Activated CD4-positive, alpha-beta T cell treated with anti-CD3 and anti-CD28 coated beads, Interleukin-2, amount 10 ng/mL, durations not matched to agents 24 days and 14 days (primary cell): Measurements from ENCODE around the gene EGR4. TPM values are rescaled to one million over a fixed set of nuclear protein-coding genes. Genes with fewer than 3 reads are reported as not detected.
"Not testable (repeated sequence)": the region's sequence is repeated elsewhere in the genome, so short reads cannot be mapped to it uniquely, and the experiment has no call there.

Experiments used
- DNase-seq: peaks from one replicate; pipeline ENCODE4 v3.0.0; 2022
- H3K27ac Mint-ChIP-seq: one replicate; pipeline ENCODE4 v1.8.0; 2022; ENCODE audit warnings: mild to moderate bottlenecking, mixed read lengths
- H3K27me3 Mint-ChIP-seq: one replicate; pipeline ENCODE4 v1.8.0; 2022; ENCODE audit warnings: mixed read lengths
- H3K36me3 Mint-ChIP-seq: one replicate; pipeline ENCODE4 v1.8.0; 2022; ENCODE audit warnings: low read depth, mild to moderate bottlenecking, mixed read lengths
- H3K4me1 Mint-ChIP-seq: one replicate; pipeline ENCODE4 v1.8.0; 2021; ENCODE audit warnings: mixed read lengths
- H3K4me3 Mint-ChIP-seq: one replicate; pipeline ENCODE4 v1.8.0; 2022; ENCODE audit warnings: mild to moderate bottlenecking, moderate library complexity, mixed read lengths
- H3K9me3 Mint-ChIP-seq: one replicate; pipeline ENCODE4 v1.8.0; 2021; ENCODE audit warnings: mixed read lengths
- intact Hi-C: fragments of 100-400 bp; cut with micrococcal nuclease; formaldehyde crosslinking; loops from one replicate; pipeline ENCODE4 v1.15.1; 2023
- total RNA-seq: library from RNA; stranded (reverse); gene quantifications from 2 replicates; pipeline ENCODE4 v1.2.3, GENCODE V29; 2022

Gene EGR4
- total RNA-seq, 1 donor from 2014 or later, result 1.2 TPM

DNA sequence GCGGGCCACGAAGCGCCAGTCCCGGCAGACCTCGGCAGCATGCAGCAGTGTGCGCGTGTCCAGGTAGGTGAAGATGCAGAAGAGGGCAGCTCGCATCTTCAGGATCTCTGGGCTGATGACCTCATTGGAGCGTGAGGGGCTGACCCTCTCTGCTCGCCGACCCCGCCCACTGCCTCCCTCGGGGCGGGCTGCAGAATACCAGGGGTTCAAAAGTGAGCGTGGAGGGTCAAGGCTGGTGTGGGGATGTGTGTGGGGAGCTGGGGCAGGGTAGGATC lies 29.1 kb downstream of the EGR4 start:
- no peak overlapping the region for H3K4me3 Mint-ChIP-seq
- H3K4me1 Mint-ChIP-seq, result peaks cover 12% of the 10 kb centered on the region
- H3K9me3 Mint-ChIP-seq, result no peaks in the 10 kb centered on the region
- DNase-seq, result no peak
- H3K27ac Mint-ChIP-seq, result no peak overlapping the region
- H3K36me3 Mint-ChIP-seq, result peaks cover 22% of the 10 kb centered on the region
- no peaks in the 10 kb centered on the region for H3K27me3 Mint-ChIP-seq
- intact Hi-C loops, result no loop called here

DNA sequence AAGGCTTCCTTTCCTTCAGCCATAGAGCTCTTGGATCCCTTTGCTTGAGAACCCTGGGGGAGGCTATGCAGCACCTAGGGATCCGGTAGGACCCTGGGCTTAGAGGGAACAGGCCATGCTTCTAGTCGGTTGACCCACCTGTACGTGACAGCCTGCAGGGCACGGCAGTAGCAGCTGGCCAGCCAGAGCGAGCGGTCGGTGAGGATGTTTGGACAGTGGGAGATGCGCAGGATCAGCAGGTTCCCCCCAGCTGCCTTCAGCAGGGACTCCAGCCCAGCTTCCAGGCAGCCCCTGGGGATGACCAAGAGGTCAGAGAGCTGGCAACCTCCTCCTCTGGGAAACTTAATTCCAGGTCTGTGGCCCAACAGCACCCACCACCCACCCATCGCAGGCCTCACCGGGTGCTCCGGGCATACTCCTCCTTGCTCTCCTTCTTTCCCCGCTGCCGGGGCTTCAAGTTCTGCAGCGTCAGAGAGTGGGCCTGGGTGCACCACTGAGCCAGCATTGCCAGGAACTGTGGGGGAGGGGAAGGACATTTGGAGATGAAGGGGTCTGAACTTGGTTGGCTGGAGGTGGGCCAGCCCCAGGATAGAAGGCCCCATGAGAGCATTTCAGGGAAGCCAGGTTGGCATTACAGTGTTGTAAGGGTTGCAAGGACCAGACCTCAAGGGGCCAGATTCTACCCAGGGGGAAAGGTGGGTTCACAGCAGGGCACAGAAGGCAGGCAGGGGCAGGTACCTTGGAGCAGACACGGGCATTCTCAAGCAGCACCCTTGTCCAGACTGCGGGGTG lies 29.6 kb downstream of the EGR4 start:
- no peaks in the 10 kb centered on the region for H3K27me3 Mint-ChIP-seq
- H3K4me1 Mint-ChIP-seq, result peaks cover 12% of the 10 kb centered on the region
- intact Hi-C loops, result no loop called here
- H3K27ac Mint-ChIP-seq, result no peak overlapping the region
- peaks cover 26% of the 10 kb centered on the region for H3K36me3 Mint-ChIP-seq
- no peak overlapping the region for H3K4me3 Mint-ChIP-seq
- no peak for DNase-seq
- H3K9me3 Mint-ChIP-seq, result no peaks in the 10 kb centered on the region

DNA sequence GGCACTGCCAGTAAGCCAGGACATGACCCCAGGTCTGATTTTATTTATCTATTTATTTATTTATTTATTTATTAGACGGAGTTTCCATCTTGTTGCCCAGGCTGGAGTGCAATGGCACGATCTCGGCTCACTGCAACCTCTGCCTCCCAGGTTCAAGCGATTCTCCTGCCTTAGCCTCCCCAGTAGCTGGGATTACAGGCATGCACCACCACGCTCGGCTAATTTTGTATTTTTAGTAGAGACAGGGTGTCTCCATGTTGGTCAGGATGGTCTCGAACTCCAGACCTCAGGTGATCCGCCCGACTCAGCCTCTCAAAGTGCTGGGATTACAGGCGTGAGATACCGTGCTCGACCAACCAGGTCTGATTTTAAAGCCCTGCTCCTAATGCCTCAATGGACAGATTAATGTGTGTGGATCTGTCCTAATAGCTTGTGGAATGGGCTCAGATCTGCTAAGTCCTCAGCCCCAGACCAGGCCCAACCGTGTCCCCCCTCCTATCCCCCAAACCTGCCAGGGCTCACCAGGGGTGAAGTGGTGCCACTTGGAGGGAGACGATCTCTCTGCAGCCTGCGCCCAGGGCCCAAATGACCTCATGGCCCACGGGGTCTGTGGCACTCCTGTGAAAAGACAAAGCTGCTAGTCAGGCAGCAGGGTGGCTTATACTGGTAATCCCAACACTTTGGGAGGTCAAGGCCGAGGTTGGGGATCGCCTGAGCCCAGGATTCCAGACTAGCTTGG lies 30.5 kb downstream of the EGR4 start:
- H3K4me1 Mint-ChIP-seq, DNase-seq, H3K27ac Mint-ChIP-seq, intact Hi-C loops, H3K9me3 Mint-ChIP-seq, H3K27me3 Mint-ChIP-seq, H3K4me3 Mint-ChIP-seq: not testable (repeated sequence)
- H3K36me3 Mint-ChIP-seq, result peaks cover 21% of the 10 kb centered on the region

DNA sequence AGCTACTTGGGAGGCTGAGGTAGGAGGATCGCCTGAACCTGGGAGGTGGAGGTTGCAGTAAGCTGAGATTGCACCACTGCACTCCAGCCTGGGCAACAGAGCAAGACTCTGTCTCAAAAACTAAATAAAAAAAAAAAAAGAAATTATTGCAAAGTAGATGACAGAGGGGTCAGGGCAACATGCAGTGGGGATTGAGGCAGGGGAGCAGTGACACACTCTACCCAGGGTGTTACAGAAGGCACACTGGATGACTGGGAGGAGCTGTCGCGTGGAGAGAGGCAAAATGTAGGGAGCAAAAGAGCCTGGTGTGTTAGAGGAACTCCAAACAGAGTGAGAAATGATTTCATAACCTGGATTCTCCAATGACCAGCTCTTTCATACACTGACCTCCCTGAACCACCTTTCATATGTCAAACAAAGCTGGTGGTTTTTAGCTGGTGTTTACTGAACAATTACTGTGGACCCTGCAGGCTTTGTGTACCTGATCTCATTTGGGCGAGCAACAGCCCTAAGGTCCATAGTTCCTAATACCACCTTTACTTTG lies 31.2 kb downstream of the EGR4 start:
- DNase-seq, result no peak
- Mint-ChIP-seq H3K9me3 (no peaks in the 10 kb centered on the region), H3K4me3 (no peak overlapping the region), H3K36me3 (peaks cover 21% of the 10 kb centered on the region), H3K27me3 (no peaks in the 10 kb centered on the region), H3K27ac (no peak overlapping the region), H3K4me1 (peaks cover 3% of the 10 kb centered on the region)
- intact Hi-C loops, result no loop called here

DNA sequence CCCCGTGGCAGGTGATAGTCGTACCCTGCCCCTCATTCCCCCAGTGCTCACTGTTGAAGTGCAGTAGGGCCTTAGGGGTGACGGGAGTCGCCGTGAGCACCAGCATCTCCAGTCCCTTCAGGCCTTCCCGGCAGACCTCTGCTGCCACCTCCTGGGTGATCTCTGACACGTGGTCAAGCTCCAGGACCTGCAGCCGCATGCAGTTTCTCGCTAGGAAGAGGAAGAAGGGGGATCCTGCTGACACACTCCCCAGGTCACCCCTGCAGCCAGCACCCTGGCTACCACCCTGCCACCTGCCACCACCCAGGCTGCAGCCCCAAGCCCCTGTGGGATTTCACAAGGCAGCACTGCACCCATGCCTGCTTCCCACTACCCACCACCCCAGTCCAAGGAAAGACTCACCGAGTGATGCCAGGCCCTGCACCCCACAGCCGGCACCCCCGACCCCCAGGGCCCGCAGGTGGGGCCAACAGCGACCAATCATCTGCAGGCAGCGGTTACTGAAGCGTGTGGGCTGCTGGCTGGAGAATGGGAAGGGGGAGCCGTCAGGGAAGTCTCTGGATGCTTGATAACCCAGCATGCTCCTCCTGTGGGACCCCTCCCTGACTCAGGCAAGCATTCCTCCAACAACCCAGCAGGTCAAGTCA lies 32.9 kb downstream of the EGR4 start:
- Mint-ChIP-seq H3K9me3 (no peaks in the 10 kb centered on the region), H3K27me3 (no peaks in the 10 kb centered on the region), H3K4me1 (no peaks in the 10 kb centered on the region), H3K27ac (no peak overlapping the region), H3K4me3 (no peak overlapping the region), H3K36me3 (peaks cover 19% of the 10 kb centered on the region)
- intact Hi-C loops, result no loop called here
- DNase-seq, result no peak

DNA sequence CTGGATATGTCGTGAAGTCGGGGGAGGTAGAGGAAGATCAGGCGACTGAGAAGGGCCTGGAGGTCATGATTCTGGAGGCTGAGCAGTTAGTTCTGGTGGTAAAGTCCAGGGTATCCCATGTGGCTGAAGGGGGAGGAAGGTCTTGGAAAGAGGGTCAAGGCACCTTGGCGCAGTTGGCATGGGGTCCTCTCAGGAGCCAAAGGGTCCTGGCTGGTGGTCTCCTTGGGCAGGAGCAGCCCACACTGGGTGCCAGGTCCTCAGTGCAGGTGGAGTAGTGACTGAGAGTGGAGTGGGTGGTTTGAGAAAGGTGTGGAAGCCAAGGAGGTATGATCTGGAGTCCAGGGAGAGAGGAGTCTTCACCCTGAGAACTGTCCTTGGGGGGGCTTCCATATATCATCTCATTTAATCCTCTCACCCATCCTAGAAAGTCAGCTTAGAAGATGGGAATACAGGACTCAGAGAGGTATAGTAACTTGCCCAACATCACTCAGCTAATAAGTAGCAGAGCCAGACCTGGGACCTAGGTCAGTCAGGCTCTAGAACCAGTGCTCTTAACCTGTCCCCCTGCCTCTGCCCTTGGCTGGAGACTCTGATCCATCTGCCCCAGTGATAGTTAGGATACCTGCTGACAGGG lies 33.5 kb downstream of the EGR4 start:
- Mint-ChIP-seq H3K27ac (no peak overlapping the region), H3K36me3 (peaks cover 21% of the 10 kb centered on the region), H3K4me1 (no peaks in the 10 kb centered on the region), H3K27me3 (no peaks in the 10 kb centered on the region), H3K4me3 (no peak overlapping the region), H3K9me3 (no peaks in the 10 kb centered on the region)
- no peak for DNase-seq
- intact Hi-C loops, result no loop called here

DNA sequence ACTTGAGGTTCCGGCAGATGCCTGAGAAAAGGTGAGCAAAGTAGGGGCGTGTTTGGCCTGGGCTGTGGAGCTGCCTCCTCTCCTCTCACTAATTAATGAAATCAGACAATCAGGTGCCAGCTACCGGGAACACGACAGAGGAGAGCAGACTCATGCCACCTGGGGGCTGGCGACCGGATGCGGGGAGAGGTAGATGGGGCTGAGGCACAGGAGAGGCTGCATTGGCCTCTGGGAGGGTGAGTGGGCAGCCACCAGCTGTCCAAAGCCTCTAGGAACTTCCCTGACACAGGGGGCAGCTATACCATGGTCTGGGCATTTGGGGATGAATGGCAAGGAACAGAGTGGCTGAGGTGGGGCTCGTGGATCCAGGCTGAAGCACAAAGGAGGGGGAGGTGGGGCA lies 34.1 kb downstream of the EGR4 start:
- no peak for DNase-seq
- intact Hi-C loops, result no loop called here
- no peaks in the 10 kb centered on the region for H3K9me3 Mint-ChIP-seq

DNA sequence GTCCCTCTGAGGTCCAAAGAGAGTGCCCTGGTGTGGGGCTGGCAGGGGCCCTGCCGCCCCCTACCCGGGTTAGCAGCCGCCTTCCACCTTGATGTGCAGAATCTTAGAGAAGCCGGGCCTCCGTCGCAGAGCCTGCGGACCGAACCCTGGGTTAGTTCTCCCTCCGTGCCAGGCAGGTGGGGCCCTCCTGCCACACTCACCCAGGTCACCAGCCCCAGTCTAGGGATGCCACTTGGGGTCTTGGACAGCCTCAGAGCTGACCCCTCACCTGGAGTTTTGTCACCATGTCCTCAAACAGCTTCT lies 34.5 kb downstream of the EGR4 start:
- Mint-ChIP-seq H3K4me1 (no peaks in the 10 kb centered on the region), H3K9me3 (no peaks in the 10 kb centered on the region), H3K27me3 (no peaks in the 10 kb centered on the region), H3K36me3 (peaks cover 22% of the 10 kb centered on the region), H3K4me3 (no peak overlapping the region), H3K27ac (no peak overlapping the region)
- intact Hi-C loops, result no loop called here
- no peak for DNase-seq

More for the DNA sequence above, 34.1 kb downstream of the EGR4 start:
- Mint-ChIP-seq H3K4me1 (no peaks in the 10 kb centered on the region), H3K27ac (no peak overlapping the region), H3K4me3 (no peak overlapping the region), H3K27me3 (no peaks in the 10 kb centered on the region), H3K36me3 (peaks cover 23% of the 10 kb centered on the region)

DNA sequence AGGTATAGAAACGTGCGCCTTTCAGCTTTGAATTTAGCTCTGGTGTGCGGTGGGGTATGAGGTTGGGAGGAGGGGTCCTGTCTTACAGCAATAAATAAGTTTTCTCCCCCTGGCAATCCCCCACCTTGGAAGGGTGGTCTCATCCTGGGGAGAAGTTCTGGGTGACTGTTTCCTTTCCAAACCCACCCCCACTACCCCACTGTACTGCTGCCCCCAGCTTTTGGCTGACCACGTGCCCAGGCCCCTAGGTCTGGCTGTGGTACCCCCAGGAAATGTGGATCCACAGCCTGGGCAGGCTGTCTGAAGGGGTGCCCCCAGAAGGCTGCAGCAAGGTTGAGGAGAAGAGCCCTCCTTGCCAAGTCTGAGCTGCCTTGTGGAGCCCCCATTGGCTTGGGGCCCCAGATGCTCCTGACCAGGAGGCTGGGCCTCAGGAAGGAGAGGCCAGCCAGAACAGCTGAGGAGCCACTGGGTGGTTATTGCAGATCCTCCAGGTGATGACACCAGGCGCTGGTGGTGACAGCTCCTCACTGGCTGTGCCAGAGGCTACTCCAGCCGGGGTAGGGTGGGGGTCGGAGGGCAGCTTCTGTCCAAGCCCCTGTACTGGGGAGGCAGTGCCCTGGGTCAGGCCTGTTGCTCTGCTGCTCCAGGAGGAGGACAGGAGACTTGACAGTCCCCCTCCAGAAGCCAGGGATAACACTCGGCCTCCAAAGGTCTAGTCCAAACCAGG lies 35.0 kb downstream of the EGR4 start:
- intact Hi-C loops, result no loop called here
- DNase-seq, result no peak
- no peak overlapping the region for H3K4me3 Mint-ChIP-seq
- no peak overlapping the region for H3K27ac Mint-ChIP-seq
- no peaks in the 10 kb centered on the region for H3K4me1 Mint-ChIP-seq
- no peaks in the 10 kb centered on the region for H3K27me3 Mint-ChIP-seq
- H3K9me3 Mint-ChIP-seq, result no peaks in the 10 kb centered on the region
- H3K36me3 Mint-ChIP-seq, result peaks cover 23% of the 10 kb centered on the region

DNA sequence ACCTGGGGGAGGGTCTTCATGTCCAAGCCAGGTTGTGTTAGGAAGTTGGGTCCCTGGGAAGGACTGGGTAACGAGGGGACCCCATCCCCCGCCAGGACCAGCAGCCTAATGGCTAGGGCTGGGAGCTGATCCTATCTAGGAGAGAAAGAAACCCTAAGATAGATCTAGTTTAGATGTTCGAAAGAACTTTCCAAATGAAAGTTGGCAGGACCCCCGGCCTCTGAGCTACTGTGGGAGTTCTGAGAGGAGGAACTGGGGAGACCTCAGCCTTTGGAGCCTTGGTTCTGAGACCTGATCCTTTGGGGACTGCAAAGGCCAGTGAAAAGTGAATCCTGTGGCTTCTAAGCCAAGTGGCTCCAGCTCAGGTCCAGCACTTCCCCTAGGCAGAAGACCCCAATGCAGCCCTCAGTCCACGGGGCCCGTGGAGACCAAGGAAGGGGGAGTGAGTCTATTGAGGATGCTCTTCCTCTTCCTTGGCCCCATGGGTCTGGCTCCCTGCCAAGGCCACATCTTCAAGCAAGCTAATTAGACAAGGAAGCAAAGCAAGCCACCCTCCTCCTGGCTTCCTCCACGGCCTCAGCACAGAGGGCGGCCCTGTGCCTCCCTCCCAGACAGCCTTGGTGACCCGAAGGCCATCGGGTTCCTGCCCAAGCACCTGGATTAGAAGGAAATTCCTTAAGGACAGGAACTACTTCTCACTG lies 35.8 kb downstream of the EGR4 start:
- DNase-seq, result no peak
- intact Hi-C loops, result no loop called here

DNA sequence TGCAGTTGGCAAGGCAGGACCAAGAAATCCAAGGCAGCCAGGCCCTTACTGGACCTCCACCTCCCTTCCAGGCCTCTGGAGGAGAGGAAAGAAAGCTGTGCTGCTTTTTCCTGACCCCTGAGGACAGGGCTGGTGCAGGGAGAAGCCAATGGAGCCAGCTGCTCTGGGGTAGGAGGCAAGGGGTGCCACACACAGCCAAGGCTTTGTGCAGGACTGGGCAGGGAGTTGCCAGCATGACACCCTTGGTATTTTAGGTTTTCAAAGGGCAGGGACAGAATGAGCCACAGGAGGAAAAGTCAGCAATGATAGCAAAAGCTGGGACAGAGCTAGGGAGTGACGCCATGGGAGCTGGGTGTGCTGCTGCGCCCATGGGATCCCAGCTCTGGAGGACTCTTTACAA lies 36.3 kb downstream of the EGR4 start:
- intact Hi-C loops, result no loop called here
- Mint-ChIP-seq H3K4me1 (no peaks in the 10 kb centered on the region), H3K27ac (no peak overlapping the region), H3K27me3 (no peaks in the 10 kb centered on the region), H3K36me3 (peaks cover 33% of the 10 kb centered on the region), H3K4me3 (no peak overlapping the region), H3K9me3 (no peaks in the 10 kb centered on the region)
- DNase-seq, result no peak

More for the DNA sequence above, 35.8 kb downstream of the EGR4 start:
- Mint-ChIP-seq H3K9me3 (no peaks in the 10 kb centered on the region), H3K27ac (no peak overlapping the region), H3K27me3 (no peaks in the 10 kb centered on the region), H3K36me3 (peaks cover 28% of the 10 kb centered on the region), H3K4me3 (no peak overlapping the region), H3K4me1 (no peaks in the 10 kb centered on the region)

DNA sequence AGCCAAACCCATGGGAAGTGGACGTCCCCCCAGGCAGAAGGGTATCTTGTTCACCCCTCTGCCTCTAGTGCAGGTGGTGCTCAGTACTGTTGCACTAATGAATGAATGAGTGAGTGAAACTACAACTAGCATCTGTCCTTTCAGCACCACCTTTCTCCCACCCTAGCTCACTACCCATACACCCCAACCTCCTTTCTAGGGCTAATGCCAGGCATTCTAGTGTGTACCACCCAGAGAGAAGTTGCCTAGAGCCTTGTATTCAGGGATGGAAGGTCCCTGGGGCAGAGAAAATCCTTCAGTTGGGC lies 36.8 kb downstream of the EGR4 start:
- DNase-seq, result no peak
- no peaks in the 10 kb centered on the region for H3K4me1 Mint-ChIP-seq
- H3K4me3 Mint-ChIP-seq, result no peak overlapping the region
- H3K27ac Mint-ChIP-seq, result no peak overlapping the region
- H3K36me3 Mint-ChIP-seq, result peaks cover 34% of the 10 kb centered on the region
- no peaks in the 10 kb centered on the region for H3K27me3 Mint-ChIP-seq
- intact Hi-C loops, result no loop called here
- no peaks in the 10 kb centered on the region for H3K9me3 Mint-ChIP-seq

GRCh38 chr2:73255907-73256617 lies 37.3 kb downstream of the EGR4 start:
- intact Hi-C loops, result no loop called here
- DNase-seq, result no peak
- Mint-ChIP-seq H3K9me3 (no peaks in the 10 kb centered on the region), H3K27me3 (no peaks in the 10 kb centered on the region), H3K27ac (no peak overlapping the region), H3K4me1 (no peaks in the 10 kb centered on the region), H3K4me3 (no peak overlapping the region), H3K36me3 (peaks cover 35% of the 10 kb centered on the region)
